ENCODE results near the gene CDH4. TPM values are rescaled to one million over a fixed set of nuclear protein-coding genes. Genes with fewer than 3 reads are reported as not detected.

CDH4 gene
- total and polyA plus RNA-seq, 8 donors = under 0.01 to 2.2 (median 0.11) TPM; not detected in 2

DNA sequence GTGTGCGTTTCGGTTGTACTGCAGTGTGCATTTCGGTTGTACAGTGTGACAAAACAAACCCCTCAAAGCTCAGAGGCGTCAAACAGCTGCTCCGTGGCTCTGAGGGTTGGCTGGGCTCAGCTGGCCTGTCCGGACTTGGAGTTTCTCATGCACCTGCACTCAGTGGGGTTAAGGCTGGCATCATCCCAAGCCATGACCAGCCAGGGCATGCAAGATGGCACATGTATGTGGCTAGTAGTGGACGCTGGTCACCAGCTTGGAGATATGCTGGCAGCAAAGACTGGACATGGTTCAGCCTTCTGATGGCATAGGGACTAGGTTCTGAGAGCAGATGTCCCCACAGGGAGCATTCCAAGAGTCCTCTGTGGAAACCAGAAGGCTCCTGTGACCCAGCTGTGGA lies 187.2 kb downstream of the CDH4 start:
- intact Hi-C loops (cut with DNase I; ENCODE audit: low total_unique reads) = no loop called here

DNA sequence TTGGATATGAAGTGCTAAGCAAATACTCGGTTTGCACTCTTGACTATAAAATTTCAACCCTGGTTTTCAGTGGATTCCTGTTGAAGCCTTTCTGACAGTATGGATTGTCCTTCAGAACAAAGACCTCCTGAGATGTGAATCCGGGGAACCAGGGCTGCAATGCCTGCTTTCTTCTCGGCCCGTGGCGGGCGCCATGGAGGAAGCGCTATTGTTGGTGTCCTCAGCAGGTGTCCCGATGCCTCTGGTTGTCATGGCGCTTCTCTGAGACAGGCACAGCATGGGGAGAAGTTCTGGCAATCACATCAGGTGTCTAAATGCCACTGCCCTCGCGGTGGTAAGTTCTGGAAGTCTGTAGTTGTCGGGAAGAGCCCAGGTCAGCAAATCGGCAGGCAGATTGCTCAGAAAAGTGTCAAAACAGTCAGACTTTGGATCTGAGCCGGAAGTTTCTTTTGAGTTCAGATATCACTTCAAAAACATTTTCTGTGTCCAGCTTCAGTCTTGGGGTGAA lies 188.5 kb downstream of the CDH4 start:
- WGBS, 5 donors = 61 to 78% (median 72%) methylated on average over 14 of the region's 14 CpGs
- Histone ChIP-seq H3K27me3 (peaks cover 0 to 37% (median 8%) of the 10 kb centered on the region in 3 donors), H3K9me3 (no peaks in the 10 kb centered on the region), H3K27ac (no peak overlapping the region), H3K4me1 (no peaks in the 10 kb centered on the region), H3K4me3 (no peak overlapping the region), H3K36me3 (no peaks in the 10 kb centered on the region)
- TF ChIP-seq POLR2A (IDR thresholded peaks at IDR 0.05) = no peak
- DNase-seq = no peak
- intact Hi-C loops (cut with DNase I; ENCODE audit: low total_unique reads) = no loop called here

More for the DNA sequence above, 187.2 kb downstream of the CDH4 start:
- no peak overlapping the region for H3K27ac ChIP-seq
- no peak overlapping the region for H3K4me3 ChIP-seq
- no peaks in the 10 kb centered on the region for H3K9me3 ChIP-seq
- TF ChIP-seq, protein P1, sequence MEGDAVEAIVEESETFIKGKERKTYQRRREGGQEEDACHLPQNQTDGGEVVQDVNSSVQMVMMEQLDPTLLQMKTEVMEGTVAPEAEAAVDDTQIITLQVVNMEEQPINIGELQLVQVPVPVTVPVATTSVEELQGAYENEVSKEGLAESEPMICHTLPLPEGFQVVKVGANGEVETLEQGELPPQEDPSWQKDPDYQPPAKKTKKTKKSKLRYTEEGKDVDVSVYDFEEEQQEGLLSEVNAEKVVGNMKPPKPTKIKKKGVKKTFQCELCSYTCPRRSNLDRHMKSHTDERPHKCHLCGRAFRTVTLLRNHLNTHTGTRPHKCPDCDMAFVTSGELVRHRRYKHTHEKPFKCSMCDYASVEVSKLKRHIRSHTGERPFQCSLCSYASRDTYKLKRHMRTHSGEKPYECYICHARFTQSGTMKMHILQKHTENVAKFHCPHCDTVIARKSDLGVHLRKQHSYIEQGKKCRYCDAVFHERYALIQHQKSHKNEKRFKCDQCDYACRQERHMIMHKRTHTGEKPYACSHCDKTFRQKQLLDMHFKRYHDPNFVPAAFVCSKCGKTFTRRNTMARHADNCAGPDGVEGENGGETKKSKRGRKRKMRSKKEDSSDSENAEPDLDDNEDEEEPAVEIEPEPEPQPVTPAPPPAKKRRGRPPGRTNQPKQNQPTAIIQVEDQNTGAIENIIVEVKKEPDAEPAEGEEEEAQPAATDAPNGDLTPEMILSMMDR (IDR thresholded peaks at IDR 0.05) = no peak
- TF ChIP-seq POLR2A (IDR thresholded peaks at IDR 0.05) (no peak), POLR2AphosphoS5 (IDR thresholded peaks at IDR 0.05) (no peak), EP300 (IDR thresholded peaks at IDR 0.05) (no peak)
- peaks cover 0 to 43% (median 13%) of the 10 kb centered on the region in 3 donors for H3K27me3 ChIP-seq
- 82 to 87% (median 83%) methylated on average over 6 to 7 of the region's 7 CpGs for WGBS, 5 donors
- no peaks in the 10 kb centered on the region for H3K4me1 ChIP-seq
- no peaks in the 10 kb centered on the region for H3K36me3 ChIP-seq
- DNase-seq = no peak

DNA sequence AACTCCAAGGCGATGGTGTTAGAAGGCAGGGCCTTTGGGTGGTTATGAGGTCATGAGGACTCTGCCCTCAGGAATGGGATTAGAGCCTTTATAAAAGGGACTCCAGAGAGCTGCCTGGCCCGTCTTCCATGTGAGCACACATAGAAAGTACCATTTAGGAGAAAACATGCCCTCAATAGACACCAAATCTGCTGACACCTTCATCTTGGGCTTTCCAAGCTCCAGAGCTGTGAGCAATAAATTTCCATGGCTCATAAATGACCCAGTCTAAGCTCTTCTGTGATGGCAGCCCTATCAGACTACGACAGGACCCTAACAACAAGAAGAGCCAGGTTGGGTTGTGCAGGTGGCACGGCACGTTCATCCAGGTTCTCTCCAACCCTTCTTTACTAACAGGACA lies 189.5 kb downstream of the CDH4 start:
- H3K4me3 ChIP-seq = no peak overlapping the region
- peaks cover 0 to 27% (median 5%) of the 10 kb centered on the region in 3 donors for H3K27me3 ChIP-seq
- TF ChIP-seq EP300 (IDR thresholded peaks at IDR 0.05) (no peak), POLR2AphosphoS5 (IDR thresholded peaks at IDR 0.05) (no peak), POLR2A (IDR thresholded peaks at IDR 0.05) (no peak)
- TF ChIP-seq, protein P1 (IDR thresholded peaks at IDR 0.05) = no peak
- H3K36me3 ChIP-seq = no peaks in the 10 kb centered on the region
- intact Hi-C loops (cut with DNase I; ENCODE audit: low total_unique reads) = no loop called here
- H3K4me1 ChIP-seq = no peaks in the 10 kb centered on the region
- DNase-seq = no peak
- 76 to 80% (median 79%) methylated on average over 5 of the region's 5 CpGs for WGBS, 5 donors
- H3K27ac ChIP-seq = no peak overlapping the region
- H3K9me3 ChIP-seq = no peaks in the 10 kb centered on the region

DNA sequence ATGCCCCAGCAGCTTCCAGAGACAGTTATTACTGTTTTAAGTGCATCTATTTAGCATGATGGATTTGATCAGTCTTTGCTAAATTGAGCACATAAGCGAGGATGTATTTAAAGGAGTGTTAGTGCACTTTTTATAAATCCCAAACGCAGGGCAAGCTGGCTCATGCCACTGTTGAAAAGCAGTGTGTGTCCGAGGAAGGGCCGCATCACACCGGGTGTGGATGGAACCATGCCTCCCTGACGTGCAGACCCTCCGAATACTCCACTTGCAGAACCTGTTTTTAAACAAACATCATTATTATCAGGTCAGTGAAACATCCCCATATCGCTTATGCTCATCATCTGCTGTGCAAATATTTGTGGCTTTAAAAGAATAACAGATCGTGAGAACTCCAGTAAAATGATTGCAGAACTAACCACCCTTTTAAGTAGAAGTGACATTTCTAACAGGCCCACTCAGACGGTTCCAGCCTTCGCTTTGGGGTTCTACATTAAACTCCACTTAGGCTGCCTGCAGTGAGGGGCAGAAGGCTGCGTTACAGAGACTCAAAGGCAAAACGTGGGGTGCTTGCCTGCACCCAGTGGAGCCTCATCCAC lies 190.1 kb downstream of the CDH4 start:
- Histone ChIP-seq H3K9me3 (no peaks in the 10 kb centered on the region), H3K4me3 (no peak overlapping the region), H3K36me3 (no peaks in the 10 kb centered on the region), H3K4me1 (no peaks in the 10 kb centered on the region), H3K27ac (no peak overlapping the region), H3K27me3 (peaks cover 0 to 21% (median 5%) of the 10 kb centered on the region in 3 donors)
- 32 to 43% (median 39%) methylated on average over 13 of the region's 13 CpGs for WGBS, 5 donors
- intact Hi-C loops (cut with DNase I; ENCODE audit: low total_unique reads) = no loop called here
- DNase-seq = no peak
- TF ChIP-seq EP300 (IDR thresholded peaks at IDR 0.05) (no peak), POLR2AphosphoS5 (IDR thresholded peaks at IDR 0.05) (no peak), POLR2A (IDR thresholded peaks at IDR 0.05) (no peak)
- TF ChIP-seq, protein P1 (IDR thresholded peaks at IDR 0.05) = no peak

DNA sequence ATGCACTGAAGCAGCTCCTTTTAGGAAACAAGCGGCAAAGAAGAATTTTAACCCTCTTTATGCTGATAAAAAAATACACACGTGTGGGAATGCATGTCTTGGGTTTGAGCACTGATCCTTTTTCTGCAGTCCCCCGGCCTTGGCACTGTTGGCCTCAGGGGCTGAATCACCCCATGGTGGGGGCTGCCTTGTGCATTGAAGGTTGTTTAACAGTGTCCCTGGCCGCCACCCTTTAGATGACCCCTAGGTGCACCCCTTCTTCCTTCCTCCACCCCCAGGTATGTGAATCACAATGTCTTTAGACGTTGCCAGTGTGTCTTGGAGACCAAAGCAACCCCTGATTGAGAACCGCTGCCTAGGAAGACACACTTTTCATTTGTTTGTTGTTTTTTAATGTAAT lies 190.7 kb downstream of the CDH4 start:
- intact Hi-C loops (cut with DNase I; ENCODE audit: low total_unique reads) = no loop called here
- Histone ChIP-seq H3K9me3 (no peaks in the 10 kb centered on the region), H3K27me3 (peaks cover 0 to 15% (median 0%) of the 10 kb centered on the region in 3 donors), H3K36me3 (no peaks in the 10 kb centered on the region), H3K4me3 (no peak overlapping the region), H3K4me1 (no peaks in the 10 kb centered on the region), H3K27ac (no peak overlapping the region)
- WGBS, 5 donors = 24 to 33% (median 25%) methylated on average over 6 of the region's 6 CpGs
- no peak for DNase-seq
- TF ChIP-seq EP300 (IDR thresholded peaks at IDR 0.05) (no peak), POLR2A (IDR thresholded peaks at IDR 0.05) (no peak), POLR2AphosphoS5 (IDR thresholded peaks at IDR 0.05) (no peak)
- TF ChIP-seq, protein P1 (IDR thresholded peaks at IDR 0.05) = no peak
